ENCODE data around the gene LRRC34.

- no peak for TF ChIP-seq EZH2phosphoT487 (IDR thresholded peaks at IDR 0.05; ENCODE audit: insufficient read depth, low read depth)
- no peak for TF ChIP-seq EZH2 (IDR thresholded peaks at IDR 0.05; ENCODE audit: insufficient read depth, poor library complexity, severe bottlenecking)
Measured at GRCh38 chr3:169822983-169823382, 10.3 kb upstream of the LRRC34 start.
